ENCODE measurements around the gene MSI2.

The MSI2 gene

DNA sequence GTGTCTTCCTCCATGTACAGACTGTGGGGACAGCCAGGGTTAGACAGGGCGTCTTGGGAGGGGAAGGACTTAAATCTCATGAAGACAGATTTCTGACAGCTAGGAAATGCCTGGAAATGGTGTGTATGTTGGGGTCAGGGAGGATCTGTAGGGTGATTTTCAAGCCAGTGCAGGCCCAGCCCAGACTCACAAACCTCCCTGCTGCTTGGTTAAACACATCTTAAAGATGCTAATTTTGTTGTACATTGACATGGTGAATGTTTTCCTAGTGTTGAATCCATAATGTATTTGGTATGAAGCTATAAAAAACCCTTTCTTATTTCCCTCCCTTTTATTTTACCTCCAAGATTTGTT, 250.4 kb downstream of the MSI2 start:
- no peak for DNase-seq (ENCODE audit: low read depth)

DNA sequence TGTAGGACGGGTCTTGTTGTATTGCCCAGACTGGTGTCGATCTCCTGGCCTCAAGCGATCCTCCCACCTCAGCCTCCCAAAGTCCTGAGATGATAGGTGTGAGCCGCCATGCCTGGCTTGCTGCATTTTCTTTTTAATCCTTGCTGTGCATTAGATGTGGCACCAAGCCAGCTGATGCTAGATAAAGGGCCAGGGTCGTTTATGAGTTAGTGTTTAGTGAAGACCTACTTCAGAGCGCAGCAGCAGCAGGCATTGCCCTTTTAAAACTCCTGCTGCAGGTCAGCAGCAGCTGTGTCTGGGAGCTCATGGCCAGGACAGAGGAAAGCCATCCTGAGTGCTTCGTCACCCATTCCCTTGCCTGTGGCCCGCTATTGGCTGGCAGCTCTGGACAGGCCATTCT, 251.5 kb downstream of the MSI2 start:
- no peak for DNase-seq (ENCODE audit: low read depth)

DNA sequence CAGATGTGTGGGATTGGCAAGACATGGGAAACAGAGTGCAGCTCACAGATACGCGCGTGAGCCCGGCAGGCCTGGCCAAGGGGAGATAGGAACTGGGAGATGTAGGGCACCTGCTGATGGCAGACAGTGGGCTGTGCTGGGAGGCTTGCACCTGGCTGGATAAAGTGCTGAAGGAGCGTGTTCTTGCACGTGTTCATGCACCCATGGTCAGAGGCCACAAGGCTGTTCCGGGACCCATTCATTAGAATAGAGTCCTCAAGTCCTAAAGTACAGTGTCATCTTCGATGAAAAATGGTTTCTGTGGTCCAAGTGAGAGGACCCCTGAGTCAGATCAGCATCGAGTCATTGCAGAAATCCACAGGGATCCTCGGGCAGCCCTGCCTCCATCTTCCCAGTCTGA, 252.3 kb downstream of the MSI2 start:
- DNase-seq (ENCODE audit: low read depth), result no peak

DNA sequence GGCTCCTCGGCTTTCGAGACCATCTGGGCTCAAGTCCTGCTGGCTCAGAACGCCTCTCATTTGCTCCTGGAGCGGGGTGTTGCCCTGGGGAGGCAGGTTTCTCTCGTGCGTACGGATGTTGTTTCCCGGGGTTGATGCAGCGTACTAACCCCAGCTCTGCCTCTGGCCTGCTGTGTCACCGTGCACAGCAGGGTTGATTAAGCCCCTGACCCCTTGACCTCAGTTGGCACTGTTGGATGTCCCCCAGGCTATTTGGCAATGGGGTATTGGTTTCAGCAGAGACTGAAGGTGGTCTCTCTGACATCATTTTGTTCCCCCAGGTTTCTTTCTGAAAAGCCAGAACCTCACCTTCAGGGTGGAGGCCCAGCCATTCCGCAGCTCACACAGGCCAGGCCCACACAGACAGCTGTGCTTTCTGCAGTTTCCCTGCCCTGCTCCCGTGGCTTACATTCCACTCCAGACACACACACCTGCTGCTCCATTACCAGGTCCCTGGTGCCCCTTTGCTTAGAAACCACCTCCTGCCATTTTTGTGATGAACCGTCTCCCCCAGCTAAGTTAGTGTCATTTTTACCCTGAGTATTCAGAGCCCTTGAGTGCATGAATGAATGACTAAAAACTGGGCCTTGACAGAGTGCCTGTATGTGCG, 255.3 kb downstream of the MSI2 start:
- DNase-seq (ENCODE audit: low read depth), result no peak

DNA sequence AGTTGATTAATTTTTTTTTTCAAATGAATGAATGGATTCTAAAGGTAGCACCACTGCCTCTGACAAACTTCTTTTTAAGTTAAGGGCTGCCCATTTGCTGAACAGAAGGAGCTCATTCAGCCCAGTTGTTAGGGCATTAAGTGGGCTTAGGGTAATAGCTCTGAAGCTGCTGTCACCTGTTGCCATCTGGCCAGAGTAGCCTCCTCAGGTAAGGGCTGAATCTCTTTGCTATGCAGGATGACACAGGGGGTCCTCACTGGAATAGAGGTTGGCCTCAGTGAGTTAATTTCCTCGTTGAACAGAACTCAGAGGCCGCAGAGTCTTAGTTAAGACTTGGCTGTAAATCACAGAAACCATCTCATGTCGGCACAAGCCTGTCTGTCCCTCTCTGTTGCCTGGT, 255.9 kb downstream of the MSI2 start:
- no peak for DNase-seq (ENCODE audit: low read depth)

DNA sequence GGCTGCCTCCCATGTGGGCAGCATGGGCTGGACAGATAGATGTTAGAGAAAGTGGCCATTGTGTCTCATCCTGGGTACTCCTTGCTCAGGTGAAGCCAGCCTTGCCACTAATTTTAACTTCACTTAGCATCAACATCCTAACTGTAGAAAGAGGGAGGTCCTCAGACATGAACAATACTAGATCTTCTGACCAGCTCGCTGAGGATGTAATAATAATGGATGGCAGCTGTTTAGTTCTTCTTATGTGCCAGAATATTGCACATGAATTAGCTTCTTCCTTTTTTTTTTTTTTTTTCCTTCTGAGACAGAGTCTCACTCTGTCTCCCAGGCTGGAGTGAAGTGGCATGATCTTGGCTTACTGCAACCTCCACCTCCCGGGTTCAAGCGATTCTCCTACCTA, 256.4 kb downstream of the MSI2 start:
- no peak for DNase-seq (ENCODE audit: low read depth)

DNA sequence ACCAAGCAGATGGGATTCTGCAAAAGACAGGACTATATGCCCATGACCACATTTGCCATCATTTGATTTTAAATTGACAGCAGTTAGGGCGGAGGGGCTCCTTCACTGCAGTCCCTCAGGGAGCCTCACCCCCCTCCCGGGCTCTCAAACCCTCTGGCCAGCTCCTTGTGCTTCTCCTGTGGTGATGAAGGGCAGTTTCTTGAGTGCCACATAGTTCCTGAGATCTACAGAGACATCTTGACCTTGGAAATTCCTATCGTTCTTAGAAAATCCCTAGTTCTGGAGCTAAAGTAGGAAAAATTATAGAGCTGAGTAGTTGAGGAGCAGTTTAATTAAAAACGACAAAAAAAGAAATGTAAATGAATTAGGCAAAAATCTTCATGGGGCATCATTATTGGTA, 257.2 kb downstream of the MSI2 start:
- DNase-seq (ENCODE audit: low read depth), result no peak

DNA sequence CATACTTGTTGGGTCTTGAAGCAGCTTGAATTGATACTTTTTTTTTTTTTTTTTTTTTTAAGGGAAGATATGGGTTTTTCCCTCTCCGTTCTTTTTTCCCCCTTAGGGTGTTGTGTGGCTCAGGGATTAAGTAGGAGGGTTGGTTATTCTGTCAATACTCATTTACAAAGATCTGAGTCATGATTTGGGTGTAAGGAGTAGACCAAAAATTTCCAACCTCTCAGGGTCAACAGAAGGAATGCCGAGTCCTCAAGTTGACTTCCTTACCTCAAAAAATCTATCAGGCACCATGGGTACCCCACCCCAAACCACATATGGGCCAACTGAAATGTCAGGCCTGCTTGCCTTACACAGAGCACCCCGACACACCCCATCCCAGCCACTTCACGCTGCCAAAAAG, 258.3 kb downstream of the MSI2 start:
- DNase-seq (ENCODE audit: low read depth), result no peak

DNA sequence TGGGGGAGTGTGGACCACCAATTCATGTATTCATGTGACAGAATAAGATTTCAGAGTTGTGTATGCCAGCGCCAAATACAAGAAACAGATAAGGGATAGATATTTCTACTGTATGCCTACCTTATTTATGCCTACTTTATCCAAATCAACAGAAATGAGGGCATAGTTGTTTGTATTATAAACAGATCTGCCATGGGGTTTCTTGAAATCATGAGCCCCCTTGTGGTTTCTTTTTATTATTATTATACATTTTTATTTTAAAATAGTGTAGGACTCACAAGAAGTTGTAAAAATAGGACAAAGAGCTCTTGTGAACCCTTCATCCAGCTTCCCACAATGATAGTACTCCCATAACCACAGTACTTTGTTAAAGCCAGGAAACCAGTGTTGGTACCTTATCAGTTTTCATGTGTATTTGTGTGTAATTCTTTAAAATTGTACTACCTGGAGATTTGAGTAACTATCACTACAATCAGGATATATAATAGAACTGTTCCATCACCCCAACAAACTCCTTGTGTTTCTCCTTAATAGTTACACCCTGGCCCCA, 259.4 kb downstream of the MSI2 start:
- DNase-seq (ENCODE audit: low read depth), result no peak

DNA sequence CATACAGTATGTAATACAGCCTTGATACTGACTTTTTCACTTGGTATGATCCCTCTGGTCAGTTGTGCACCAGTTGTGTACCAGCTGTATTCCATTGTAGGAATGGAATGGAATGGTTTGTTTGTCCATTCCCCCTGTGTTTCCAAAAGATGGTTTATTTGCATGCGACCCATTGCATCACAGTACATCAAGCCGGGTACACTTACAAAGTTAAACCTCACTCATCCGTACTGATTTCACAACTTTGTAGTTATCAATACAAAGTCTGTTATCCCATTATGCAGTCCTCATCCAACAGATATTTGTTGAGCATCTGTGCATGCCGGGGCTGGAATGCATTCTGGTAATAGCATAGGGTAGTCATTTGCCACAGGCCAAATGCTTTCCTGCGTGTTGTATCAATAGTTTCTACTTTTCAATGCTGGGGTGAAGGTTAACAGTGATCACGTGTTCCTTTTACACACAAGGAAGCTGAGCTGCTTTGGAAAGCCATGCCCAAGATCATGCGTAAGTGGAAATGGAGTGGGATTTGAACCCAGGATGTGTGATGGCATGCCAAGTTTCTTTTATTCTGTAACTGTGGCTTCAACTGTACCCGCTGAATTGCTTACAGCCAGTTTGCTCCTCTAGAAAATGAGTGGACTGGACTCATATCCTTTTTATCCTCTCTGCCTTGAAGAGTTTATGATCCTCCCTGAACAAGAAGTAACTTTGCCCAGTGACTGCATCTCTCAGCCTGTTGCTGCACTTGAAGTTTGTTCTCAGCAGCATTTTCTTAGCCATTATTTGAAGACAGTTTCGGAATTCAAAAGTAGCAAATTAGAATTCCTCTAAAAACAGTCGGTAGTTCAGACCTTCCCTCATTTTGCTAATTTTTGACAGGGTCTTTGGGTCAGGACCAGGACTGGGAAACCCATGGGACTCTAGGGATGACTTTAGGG, 260.2 kb downstream of the MSI2 start:
- DNase-seq (ENCODE audit: low read depth), result no peak

DNA sequence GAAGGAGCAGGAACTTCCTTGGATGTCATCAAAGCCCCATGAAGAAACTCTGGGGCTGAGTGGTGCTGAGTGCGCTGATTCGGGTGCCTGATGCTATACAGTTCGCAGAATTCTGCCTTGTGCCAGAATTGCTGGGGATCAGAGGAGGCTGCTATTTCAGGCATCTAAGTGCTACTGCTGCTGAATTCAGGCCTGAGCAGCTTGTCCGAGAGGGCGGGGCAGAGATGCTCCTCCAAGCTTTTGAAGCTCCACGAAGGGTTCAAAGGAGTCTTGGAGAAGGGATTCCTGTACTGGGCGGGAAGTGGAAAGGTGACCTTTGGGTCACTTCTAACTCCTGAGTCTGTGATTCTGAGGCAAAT, 260.9 kb downstream of the MSI2 start:
- no peak for DNase-seq (ENCODE audit: low read depth)

DNA sequence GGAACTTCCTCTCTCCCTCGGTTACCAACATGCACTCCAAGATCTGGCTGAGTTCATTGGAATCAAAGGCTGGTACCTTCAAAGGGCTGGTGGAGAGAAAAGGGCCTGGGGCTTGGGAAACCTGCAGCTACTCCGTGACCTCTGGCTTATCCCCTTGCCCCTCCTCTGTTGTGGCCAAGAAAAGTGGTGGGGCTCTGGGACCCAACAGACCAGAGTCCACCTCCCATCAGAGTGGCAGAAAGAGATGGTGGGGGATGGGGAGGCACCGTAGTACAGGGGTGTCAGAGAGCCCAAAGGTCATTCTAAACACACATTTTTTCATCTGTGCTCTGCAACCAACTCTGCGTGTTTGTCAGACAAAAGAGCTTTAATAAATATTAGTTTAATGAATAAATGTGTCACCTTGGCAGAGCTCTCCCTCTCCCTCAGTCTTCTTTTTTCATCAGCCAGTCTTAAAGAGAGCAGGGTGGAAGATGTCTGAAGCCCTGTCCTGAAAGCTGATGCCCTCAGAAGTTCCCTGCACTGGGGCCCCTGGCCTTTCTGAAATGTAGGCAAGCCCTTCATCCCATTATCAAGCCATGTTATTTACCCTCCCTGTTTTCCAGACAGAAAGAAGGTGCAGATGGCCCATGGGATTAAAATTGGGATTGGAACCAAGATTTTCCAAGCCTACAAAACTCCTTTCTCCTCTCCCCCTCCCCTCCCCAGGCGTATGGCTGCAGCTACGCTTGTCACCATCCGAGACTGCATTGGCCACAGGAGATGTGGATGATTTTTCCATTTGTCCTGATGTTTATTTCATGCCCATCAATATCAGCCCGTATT, 261.5 kb downstream of the MSI2 start:
- no peak for DNase-seq (ENCODE audit: low read depth)

DNA sequence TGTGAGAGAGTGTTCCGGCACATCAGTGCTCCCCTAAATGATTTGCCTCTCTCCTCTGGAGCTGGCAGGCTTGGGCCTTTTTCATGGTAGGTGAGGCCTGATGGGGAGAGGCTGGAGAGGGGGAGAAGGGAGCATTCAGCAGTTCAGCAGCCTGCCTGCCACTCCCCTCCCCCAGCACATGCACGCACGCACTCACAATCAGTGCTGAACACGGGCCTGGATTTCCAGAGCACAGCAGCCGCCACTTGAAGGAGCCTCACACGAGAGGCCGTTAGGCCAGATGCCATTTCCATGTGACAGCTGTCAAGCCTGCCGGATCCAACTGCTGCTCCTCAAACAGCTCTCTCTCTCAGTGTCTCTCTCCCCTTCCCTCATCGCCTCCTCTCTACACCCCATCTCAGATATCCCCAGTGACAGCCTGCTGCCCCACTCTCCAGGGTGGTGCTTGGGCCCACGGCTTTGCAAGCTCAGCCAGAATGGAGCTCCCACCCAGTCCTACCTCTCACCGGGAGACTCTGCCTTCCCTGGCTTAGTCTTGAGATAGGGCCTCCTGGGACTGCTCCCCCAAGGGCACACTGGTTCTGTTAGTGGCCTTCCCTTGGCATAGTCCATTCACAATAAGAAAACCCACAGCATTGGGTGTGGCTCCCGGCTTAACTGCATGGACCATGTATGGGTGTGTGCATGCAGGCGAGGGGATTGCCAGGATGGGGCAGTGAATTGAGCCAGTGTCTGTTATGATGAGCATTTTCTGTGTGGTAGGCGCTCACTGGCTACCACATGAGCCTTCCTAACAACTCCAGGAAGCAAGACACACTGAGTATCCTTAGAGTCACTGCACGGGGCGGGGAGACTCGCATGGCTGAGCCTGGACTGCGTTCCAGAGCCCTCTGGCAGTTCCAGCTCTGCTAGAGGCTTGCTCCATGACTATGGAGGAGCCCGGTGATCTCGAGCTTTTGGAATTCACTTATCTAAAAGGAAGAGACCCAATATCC, 262.6 kb downstream of the MSI2 start:
- no peak for DNase-seq (ENCODE audit: low read depth)

DNA sequence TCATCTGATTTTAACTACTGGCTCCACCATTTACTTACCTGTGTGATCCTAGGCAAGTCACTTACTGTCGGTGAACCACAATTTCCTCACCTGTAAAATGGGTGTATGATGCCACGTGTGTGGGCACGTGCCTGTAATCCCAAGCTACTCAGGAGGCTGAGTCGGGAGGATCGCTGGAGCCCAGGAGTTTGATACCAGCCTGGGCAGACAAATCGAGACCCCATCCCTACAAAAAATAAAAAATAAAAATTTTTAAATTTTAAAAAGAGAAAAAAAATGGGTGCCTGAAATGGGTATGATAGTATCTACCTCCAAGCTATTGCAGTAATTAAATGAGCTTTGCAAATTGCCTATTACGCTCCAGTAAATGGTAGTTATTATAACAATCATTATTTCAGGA, 263.5 kb downstream of the MSI2 start:
- no peak for DNase-seq (ENCODE audit: low read depth)

DNA sequence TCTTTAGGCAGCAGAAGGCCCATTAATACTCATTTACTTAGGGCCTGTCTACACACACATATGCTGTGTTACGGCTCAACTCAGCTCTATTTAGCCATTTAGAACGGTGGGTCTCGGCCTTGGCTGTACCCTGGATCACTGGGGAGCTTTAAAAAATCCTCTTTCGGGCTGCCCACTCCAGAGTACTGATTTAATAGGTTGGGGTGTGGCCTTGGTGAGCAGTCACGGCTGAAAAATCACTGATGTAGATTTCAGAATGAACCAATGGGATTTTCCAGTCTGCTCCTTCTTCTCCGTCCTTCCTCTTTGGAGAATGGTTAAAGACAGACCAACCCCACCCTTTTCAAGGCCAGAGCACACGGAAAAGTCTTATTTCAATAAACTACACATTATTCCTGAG, 265.3 kb downstream of the MSI2 start:
- no peak for DNase-seq (ENCODE audit: low read depth)

DNA sequence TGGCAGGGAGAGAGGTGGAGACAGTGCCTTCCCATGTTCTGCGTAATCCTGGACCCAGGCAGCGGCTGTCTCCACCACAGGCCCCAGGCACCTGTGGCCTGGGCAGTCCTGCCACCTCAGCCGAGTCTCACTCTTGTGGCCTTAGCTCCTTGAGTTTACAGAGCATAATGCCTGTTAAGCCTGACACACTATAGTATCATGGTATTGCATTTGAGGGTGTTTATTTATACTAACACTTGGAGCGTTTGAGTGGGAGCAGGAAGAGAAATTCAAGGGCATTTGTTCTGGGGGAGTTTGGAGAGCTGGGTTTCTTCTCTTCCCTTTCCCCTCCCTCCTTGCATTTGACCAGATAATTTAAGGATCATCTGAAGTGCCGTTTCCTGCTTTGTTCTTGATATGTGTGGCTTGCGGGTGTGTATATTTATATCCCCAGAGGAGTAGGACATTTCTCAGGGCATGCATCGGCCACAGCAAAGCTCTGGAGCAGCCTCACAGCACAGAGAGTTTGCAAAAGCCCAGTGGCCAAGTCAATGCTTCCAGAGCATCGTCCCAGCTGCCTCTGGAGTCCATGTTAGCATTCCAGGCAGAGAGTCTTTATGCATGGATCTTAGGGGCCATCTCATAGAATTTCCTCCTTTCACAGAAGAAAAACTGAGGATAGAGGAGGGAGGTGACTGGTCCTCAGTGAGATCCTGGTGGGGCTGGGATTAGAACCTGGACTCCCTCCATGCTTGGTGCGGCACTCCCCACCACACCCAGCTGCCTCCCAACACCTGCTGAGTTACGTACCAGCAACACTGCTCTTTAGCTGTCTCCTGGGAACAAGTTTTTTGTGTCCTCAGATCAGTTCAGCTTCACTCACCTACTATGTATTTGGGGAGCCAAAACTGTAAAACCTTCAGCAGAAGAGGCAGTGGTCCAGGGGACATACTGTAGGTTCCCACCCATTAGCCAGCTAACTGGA, 266.0 kb downstream of the MSI2 start:
- no peak for DNase-seq (ENCODE audit: low read depth)

DNA sequence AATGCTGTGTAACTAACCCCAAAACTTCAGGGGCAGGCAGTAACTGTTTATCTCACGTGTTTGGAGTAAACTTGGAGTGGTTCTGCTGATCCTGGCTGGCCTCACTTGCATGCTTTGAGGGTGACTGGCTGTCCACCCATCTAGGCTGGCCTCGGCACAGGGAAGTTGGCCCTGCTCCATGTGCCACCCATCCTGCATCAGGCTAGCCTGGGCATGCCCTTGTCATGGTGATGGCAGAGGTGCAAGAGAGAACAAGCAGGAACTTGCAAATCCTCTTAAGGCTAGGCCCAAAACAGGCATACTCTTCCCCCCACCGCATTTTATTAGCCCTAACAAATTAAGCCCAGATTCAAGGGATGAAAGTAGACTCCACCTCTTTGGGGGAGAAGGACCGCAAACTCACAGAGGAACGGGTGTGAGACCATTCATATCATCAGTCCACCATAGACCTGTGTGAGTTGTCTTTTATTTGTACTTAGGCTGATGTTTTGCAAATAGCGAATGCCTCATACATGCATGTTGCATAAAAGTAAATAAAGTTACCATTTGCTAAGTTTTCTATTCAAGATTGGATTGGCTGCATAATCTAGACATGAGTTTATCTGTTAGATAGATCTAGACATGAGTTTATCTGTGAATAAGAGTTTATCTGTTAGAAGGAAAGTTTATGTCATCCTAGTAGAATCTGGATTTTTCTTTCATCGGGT, 267.8 kb downstream of the MSI2 start:
- no peak for DNase-seq (ENCODE audit: low read depth)

DNA sequence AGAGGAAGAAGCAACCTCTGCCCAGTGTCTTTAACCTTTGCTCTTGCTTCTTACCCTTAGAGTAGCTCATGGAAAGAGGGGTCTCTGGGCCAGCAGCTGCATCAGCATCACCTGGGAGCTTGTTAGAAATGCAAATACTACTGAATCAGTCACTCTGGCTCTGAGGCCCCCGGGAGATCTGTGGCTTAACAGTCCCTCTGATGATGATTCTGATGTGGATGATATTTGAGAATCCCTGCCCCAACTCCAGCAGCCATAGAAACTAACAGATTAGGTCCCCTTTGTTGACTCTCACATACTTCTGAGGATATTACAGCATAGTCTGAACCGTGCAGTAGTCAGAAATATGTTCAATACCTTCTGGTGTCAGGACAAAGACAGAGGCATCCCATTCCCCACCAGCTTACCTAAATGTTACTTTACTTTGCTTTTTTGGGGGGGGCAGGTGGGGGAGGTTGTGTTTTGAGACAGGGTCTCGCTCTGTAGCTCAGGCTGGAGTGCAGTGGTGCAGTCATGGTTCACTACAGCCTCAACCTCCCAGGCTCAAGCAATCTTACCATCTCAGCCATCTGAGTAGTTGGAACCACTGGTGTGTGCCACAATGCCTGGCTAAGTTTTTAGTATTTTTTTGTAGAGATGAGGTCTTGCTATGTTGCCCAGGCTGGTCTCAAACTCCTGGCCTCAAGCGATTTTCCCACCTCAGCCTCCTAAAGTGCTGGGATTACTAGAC, 268.7 kb downstream of the MSI2 start:
- DNase-seq (ENCODE audit: low read depth), result no peak

Measured in stimulated activated CD4-positive, alpha-beta T cell treated with anti-CD3 and anti-CD28 coated beads, Interleukin-2, amount 100 ng/mL, for 4 hours (primary cell).